WERI-Rb-1 (cell line): ENCODE data around the gene GKAP1.
"Not testable (repeated sequence)": the region's sequence is repeated elsewhere in the genome, so short reads cannot be mapped to it uniquely, and the experiment has no call there.

Experiments
- DNase-seq: peaks from one replicate; pipeline ENCODE4 v3.0.0-alpha.2; 2020
- H3K27ac ChIP-seq: fragments of 250-450 bp; sonication (Bioruptor Pico); 2 replicates; pipeline ENCODE4 v1.5.1; 2020; ENCODE audit warnings: mild to moderate bottlenecking, moderate library complexity
- H3K27me3 ChIP-seq: fragments of 250-450 bp; sonication (Bioruptor Pico); 2 replicates; pipeline ENCODE4 v1.5.1; 2021; ENCODE audit warnings: mild to moderate bottlenecking, low read depth, moderate library complexity; ENCODE audit not compliant: insufficient read depth, severe bottlenecking
- H3K36me3 ChIP-seq: fragments of 250-450 bp; sonication (Bioruptor Pico); 2 replicates; pipeline ENCODE4 v1.5.1; 2020; ENCODE audit warnings: mild to moderate bottlenecking, moderate library complexity
- H3K4me3 ChIP-seq: 2 replicates; pipeline ENCODE4 v1.5.1; 2011; ENCODE audit warnings: low read depth, mild to moderate bottlenecking, control low read depth, low read length
- H3K9me3 ChIP-seq: fragments of 250-450 bp; sonication (Bioruptor Pico); 2 replicates; pipeline ENCODE4 v1.5.1; 2021; ENCODE audit warnings: mild to moderate bottlenecking, moderate library complexity; ENCODE audit not compliant: severe bottlenecking
- CTCF ChIP-seq: IDR thresholded peaks from 2 replicates; pipeline ENCODE4 v1.5.1; 2011; ENCODE audit warnings: low read depth, mild to moderate bottlenecking, control low read depth, inconsistent platforms, low read length

Gene GKAP1

GRCh38 chr9:83817356-83818278 lies at the start of gene GKAP1:
Gene GKAP1, minus strand, starts transcription at chr9:83817769. Its CDS starts 11,252 bp downstream, at chr9:83806517.
- H3K36me3 ChIP-seq, H3K27me3 ChIP-seq, H3K9me3 ChIP-seq: not testable (repeated sequence)
- peak; percentile 85 for DNase-seq
- Histone ChIP-seq H3K27ac (peak within 1 kb of the TSS; percentile 68), H3K4me3 (peak within 1 kb of the TSS; percentile 77)
- TF ChIP-seq CTCF = peak; percentile 25; the same call in 1 of the 2 replicates

- not testable (repeated sequence) for DNase-seq, H3K27ac ChIP-seq, H3K9me3 ChIP-seq, H3K4me3 ChIP-seq, H3K36me3 ChIP-seq, H3K27me3 ChIP-seq
Observed at GRCh38 chr9:83849895-83850294, 32.3 kb upstream of the GKAP1 start.

- not testable (repeated sequence) for H3K27me3 ChIP-seq, H3K9me3 ChIP-seq, H3K4me3 ChIP-seq, H3K36me3 ChIP-seq, DNase-seq, H3K27ac ChIP-seq
Observed at GRCh38 chr9:83837070-83837643, 19.6 kb upstream of the GKAP1 start.

- not testable (repeated sequence) for H3K36me3 ChIP-seq, DNase-seq, H3K27ac ChIP-seq, H3K4me3 ChIP-seq, H3K27me3 ChIP-seq, H3K9me3 ChIP-seq
Observed at GRCh38 chr9:83830426-83831071, 13.0 kb upstream of the GKAP1 start.

GRCh38 chr9:83824986-83825623 lies 7.5 kb upstream of the GKAP1 start:
- not testable (repeated sequence) for H3K27ac ChIP-seq, DNase-seq, H3K4me3 ChIP-seq

GRCh38 chr9:83817011-83817355 lies 586 bp downstream of the GKAP1 start:
- not testable (repeated sequence) for H3K9me3 ChIP-seq, H3K36me3 ChIP-seq, DNase-seq, H3K27me3 ChIP-seq
- H3K4me3 ChIP-seq = peak overlapping the region; percentile 77
- H3K27ac ChIP-seq = peak overlapping the region; percentile 68

More at GRCh38 chr9:83824986-83825623, 7.5 kb upstream of the GKAP1 start:
- not testable (repeated sequence) for H3K36me3 ChIP-seq, H3K27me3 ChIP-seq, H3K9me3 ChIP-seq

GRCh38 chr9:83815120-83815519 lies 2.4 kb downstream of the GKAP1 start:
- H3K36me3 ChIP-seq, H3K27ac ChIP-seq, DNase-seq, H3K9me3 ChIP-seq, H3K27me3 ChIP-seq, H3K4me3 ChIP-seq: not testable (repeated sequence)

GRCh38 chr9:83809213-83809612 lies 8.4 kb downstream of the GKAP1 start:
- H3K27ac ChIP-seq, H3K27me3 ChIP-seq, DNase-seq, H3K4me3 ChIP-seq, H3K36me3 ChIP-seq, H3K9me3 ChIP-seq: not testable (repeated sequence)

- H3K27me3 ChIP-seq, H3K9me3 ChIP-seq, H3K4me3 ChIP-seq, H3K27ac ChIP-seq, DNase-seq: not testable (repeated sequence)
- peaks cover 13% of the 10 kb centered on the region for H3K36me3 ChIP-seq
Observed at GRCh38 chr9:83804454-83804853, 13.1 kb downstream of the GKAP1 start.

- not testable (repeated sequence) for H3K27ac ChIP-seq, H3K9me3 ChIP-seq, H3K27me3 ChIP-seq, H3K4me3 ChIP-seq, DNase-seq
- peaks cover 15% of the 10 kb centered on the region for H3K36me3 ChIP-seq
Observed at GRCh38 chr9:83803941-83804340, 13.6 kb downstream of the GKAP1 start.
